Neural crest cell (in vitro differentiated cells): ENCODE results near the gene KCNN1. TPM values are rescaled to one million over a fixed set of nuclear protein-coding genes. Genes with fewer than 3 reads are reported as not detected.

Experiments
- DNase-seq: peaks from one replicate; pipeline ENCODE4 v3.0.0; 2021; ENCODE audit warnings: low read depth, mixed read lengths, low spot score
- H3K27ac Mint-ChIP-seq: one replicate; pipeline ENCODE4 v1.8.0; 2021; ENCODE audit warnings: mild to moderate bottlenecking, mixed read lengths; ENCODE audit not compliant: unreplicated experiment
- H3K27me3 Mint-ChIP-seq: 2 replicates; pipeline ENCODE4 v1.8.0; 2021; ENCODE audit warnings: low read depth, mild to moderate bottlenecking, mixed read lengths
- H3K36me3 Mint-ChIP-seq: 2 replicates; pipeline ENCODE4 v1.8.0; 2021; ENCODE audit warnings: low read depth, mild to moderate bottlenecking, mixed read lengths
- H3K4me1 Mint-ChIP-seq: 2 replicates; pipeline ENCODE4 v1.8.0; 2021; ENCODE audit warnings: mixed read lengths
- H3K4me3 Mint-ChIP-seq: one replicate; pipeline ENCODE4 v1.8.0; 2021; ENCODE audit warnings: mild to moderate bottlenecking, mixed read lengths
- H3K9me3 Mint-ChIP-seq: 2 replicates; pipeline ENCODE4 v1.8.0; 2021; ENCODE audit warnings: mixed read lengths
- CTCF ChIP-seq: fragments of 200-600 bp; sonication (generic); conservative IDR thresholded peaks from 2 replicates; pipeline ENCODE4 v1.5.0; 2021; ENCODE audit warnings: antibody characterized with exemption, mild to moderate bottlenecking
- total RNA-seq: library from RNA; stranded (reverse); gene quantifications from 2 replicates; pipeline ENCODE4 v1.2.1, GENCODE V29; 2021

KCNN1 gene
- total RNA-seq, 1 donor from 2014 or later = 6.2 TPM

- H3K27ac Mint-ChIP-seq = no peak overlapping the region
- no peaks in the 10 kb centered on the region for H3K36me3 Mint-ChIP-seq
- no peak for TF ChIP-seq CTCF
- peaks cover 5% of the 10 kb centered on the region for H3K27me3 Mint-ChIP-seq
- H3K4me1 Mint-ChIP-seq = peaks cover 3% of the 10 kb centered on the region
- no peak for DNase-seq
- no peaks in the 10 kb centered on the region for H3K9me3 Mint-ChIP-seq
- no peak overlapping the region for H3K4me3 Mint-ChIP-seq
Measured at GRCh38 chr19:17972230-17972629, 5.3 kb downstream of the KCNN1 start.

- no peak for DNase-seq
- H3K9me3 Mint-ChIP-seq = no peaks in the 10 kb centered on the region
- H3K4me1 Mint-ChIP-seq = no peaks in the 10 kb centered on the region
- TF ChIP-seq CTCF = no peak
- no peak overlapping the region for H3K27ac Mint-ChIP-seq
- no peak overlapping the region for H3K4me3 Mint-ChIP-seq
- H3K36me3 Mint-ChIP-seq = no peaks in the 10 kb centered on the region
- H3K27me3 Mint-ChIP-seq = no peaks in the 10 kb centered on the region
Measured at GRCh38 chr19:17973759-17974158, 6.9 kb downstream of the KCNN1 start.

GRCh38 chr19:17974551-17974950, 7.6 kb downstream of the KCNN1 start:
- no peak for TF ChIP-seq CTCF
- H3K27me3 Mint-ChIP-seq = no peaks in the 10 kb centered on the region
- no peak overlapping the region for H3K4me3 Mint-ChIP-seq
- H3K27ac Mint-ChIP-seq = no peak overlapping the region
- no peaks in the 10 kb centered on the region for H3K36me3 Mint-ChIP-seq
- H3K9me3 Mint-ChIP-seq = no peaks in the 10 kb centered on the region
- H3K4me1 Mint-ChIP-seq = no peaks in the 10 kb centered on the region
- DNase-seq = no peak

- H3K27me3 Mint-ChIP-seq = no peaks in the 10 kb centered on the region
- no peak for TF ChIP-seq CTCF
- H3K4me3 Mint-ChIP-seq = no peak overlapping the region
- H3K9me3 Mint-ChIP-seq = no peaks in the 10 kb centered on the region
- DNase-seq = no peak
- H3K4me1 Mint-ChIP-seq = no peaks in the 10 kb centered on the region
- H3K27ac Mint-ChIP-seq = no peak overlapping the region
- H3K36me3 Mint-ChIP-seq = no peaks in the 10 kb centered on the region
Measured at GRCh38 chr19:17975032-17975431, 8.1 kb downstream of the KCNN1 start.

- no peaks in the 10 kb centered on the region for H3K36me3 Mint-ChIP-seq
- H3K4me1 Mint-ChIP-seq = no peaks in the 10 kb centered on the region
- no peak overlapping the region for H3K27ac Mint-ChIP-seq
- DNase-seq = no peak
- H3K4me3 Mint-ChIP-seq = no peak overlapping the region
- no peak for TF ChIP-seq CTCF
- no peaks in the 10 kb centered on the region for H3K27me3 Mint-ChIP-seq
- no peaks in the 10 kb centered on the region for H3K9me3 Mint-ChIP-seq
Measured at GRCh38 chr19:17977021-17977420, 10.1 kb downstream of the KCNN1 start.

GRCh38 chr19:17977488-17977887, 10.6 kb downstream of the KCNN1 start:
- no peak overlapping the region for H3K4me3 Mint-ChIP-seq
- no peaks in the 10 kb centered on the region for H3K9me3 Mint-ChIP-seq
- no peak for TF ChIP-seq CTCF
- H3K36me3 Mint-ChIP-seq = no peaks in the 10 kb centered on the region
- no peak overlapping the region for H3K27ac Mint-ChIP-seq
- H3K4me1 Mint-ChIP-seq = no peaks in the 10 kb centered on the region
- H3K27me3 Mint-ChIP-seq = no peaks in the 10 kb centered on the region
- no peak for DNase-seq
